Gastroesophageal sphincter (tissue), 4 donors: Measurements from ENCODE around the gene KRT222. TPM values are rescaled to one million over a fixed set of nuclear protein-coding genes. Genes with fewer than 3 reads are reported as not detected.

Experiments
- ATAC-seq: fragments of 150-250 bp; one replicate; pipeline ENCODE4 v1.9.1; 2016; ENCODE audit warnings: mild to moderate bottlenecking, moderate library complexity
- H3K27ac ChIP-seq, 4 donors: fragments of 200-600 bp; sonication (generic) in 3 of 4; 1 replicate in 3 of 4; 2 replicates in 1 of 4; pipeline ENCODE4 v1.5.1; 2016 to 2019
- H3K27me3 ChIP-seq: fragments of 200-600 bp; sonication (generic); one replicate; pipeline ENCODE4 v1.5.1; 2019
- H3K36me3 ChIP-seq, 2 donors: fragments of 200-600 bp; sonication (generic); one replicate each; pipeline ENCODE4 v1.5.1; 2019; ENCODE audit warnings: control low read depth in 1 of 2
- H3K4me1 ChIP-seq, 3 donors: fragments of 200-600 bp; sonication (generic); 1 replicate in 2 of 3; 2 replicates in 1 of 3; pipeline ENCODE4 v1.5.1; 2016 to 2019; ENCODE audit warnings: control low read depth in 2 of 3
- H3K4me3 ChIP-seq, 2 donors: fragments of 200-600 bp; sonication (generic); one replicate each; pipeline ENCODE4 v1.5.1; 2019; ENCODE audit warnings: mild to moderate bottlenecking in 1 of 2, moderate library complexity in 1 of 2
- H3K9me3 ChIP-seq, 3 donors: fragments of 200-600 bp; sonication (generic); one replicate each; pipeline ENCODE4 v1.5.1; 2017 to 2019; ENCODE audit warnings: control low read depth in 2 of 3
- CTCF ChIP-seq, 4 experiments: fragments of 200-600 bp in 2 of 4; fragments of 450-650 bp in 2 of 4; sonication (generic) in 1 of 4; IDR thresholded peaks; one replicate each; pipeline ENCODE4 v1.5.1; 2017 to 2019; ENCODE audit warnings: antibody characterized with exemption in 4 of 4, mild to moderate bottlenecking in 2 of 4, moderate library complexity in 2 of 4
- EP300 ChIP-seq: sonication (generic); formaldehyde crosslinking; IDR thresholded peaks from one replicate; pipeline ENCODE4 v1.6.1; 2017; ENCODE audit warnings: antibody characterized with exemption, mild to moderate bottlenecking
- POLR2A ChIP-seq, 2 donors: fragments of 450-650 bp; IDR thresholded peaks; one replicate each; pipeline ENCODE4 v1.6.1; 2017; ENCODE audit warnings: antibody characterized with exemption in 2 of 2, mild to moderate bottlenecking in 2 of 2, moderate library complexity in 1 of 2
- POLR2AphosphoS5 ChIP-seq: sonication (generic); formaldehyde crosslinking; IDR thresholded peaks from one replicate; pipeline ENCODE4 v1.6.1; 2017; ENCODE audit warnings: antibody characterized with exemption
- WGBS, 2 donors: methylation state at CpG; one replicate each; pipeline ENCODE4 v1.1.5; 2018; ENCODE audit warnings: low coverage in 1 of 2; 5-methylcytosine and 5-hydroxymethylcytosine counted together
- total RNA-seq, 4 donors: library from RNA; depleted of rRNA; stranded (reverse); fragments of >200 nt; gene quantifications; one replicate each; pipeline ENCODE4 v1.1.0, GENCODE V29; 2016

KRT222 gene
- total RNA-seq, 4 donors from 2014 or later = 0.94 to 17.8 (median 1.8) TPM

- TF ChIP-seq POLR2A (IDR thresholded peaks at IDR 0.05) = no peak
- no peak for TF ChIP-seq POLR2AphosphoS5
- TF ChIP-seq EP300 = no peak
- no peak for ATAC-seq
- no peaks in the 10 kb centered on the region for H3K36me3 ChIP-seq
- 91% methylated on average over 7 of the region's 13 CpGs; no CpG with 5 or more reads in 1 of the 2 donors for WGBS, 2 donors
- no peak overlapping the region for H3K27ac ChIP-seq
- H3K9me3 ChIP-seq = no peaks in the 10 kb centered on the region
- H3K4me3 ChIP-seq = no peak overlapping the region
- H3K4me1 ChIP-seq = peaks cover 0 to 21% (median 0%) of the 10 kb centered on the region in 3 donors
- H3K27me3 ChIP-seq = peaks cover 60% of the 10 kb centered on the region
These were observed 50.4 kb downstream of the KRT222 start for GRCh38 chr17:40614431-40615067.

- TF ChIP-seq POLR2AphosphoS5 = no peak
- TF ChIP-seq CTCF (IDR thresholded peaks at IDR 0.05) = no peak
- TF ChIP-seq POLR2A (IDR thresholded peaks at IDR 0.05) = no peak
- no peak for TF ChIP-seq EP300
- 85 to 89% methylated on average over 5 of the region's 5 CpGs for WGBS, 2 donors
These were observed 51.4 kb downstream of the KRT222 start for GRCh38 chr17:40613467-40614154.

GRCh38 chr17:40612599-40613244 is 52.3 kb downstream of the KRT222 start:
- no peak for ATAC-seq
- 77 to 87% methylated on average over 3 to 5 of the region's 11 CpGs for whole genome bisulfite sequencing, 2 donors
- Histone ChIP-seq H3K4me3 (no peak overlapping the region), H3K27ac (no peak overlapping the region), H3K36me3 (no peaks in the 10 kb centered on the region), H3K9me3 (no peaks in the 10 kb centered on the region), H3K4me1 (peaks cover 0 to 11% (median 0%) of the 10 kb centered on the region in 3 donors), H3K27me3 (peaks cover 44% of the 10 kb centered on the region)
- no peak for TF ChIP-seq POLR2AphosphoS5
- TF ChIP-seq CTCF (IDR thresholded peaks at IDR 0.05) = no peak
- TF ChIP-seq POLR2A (IDR thresholded peaks at IDR 0.05) = no peak
- no peak for TF ChIP-seq EP300

More at GRCh38 chr17:40613467-40614154, 51.4 kb downstream of the KRT222 start:
- peaks cover 53% of the 10 kb centered on the region for H3K27me3 ChIP-seq
- H3K9me3 ChIP-seq = no peaks in the 10 kb centered on the region
- ATAC-seq = no peak
- H3K36me3 ChIP-seq = no peaks in the 10 kb centered on the region
- H3K27ac ChIP-seq = no peak overlapping the region
- peaks cover 0 to 14% (median 0%) of the 10 kb centered on the region in 3 donors for H3K4me1 ChIP-seq
- H3K4me3 ChIP-seq = no peak overlapping the region

- Histone ChIP-seq H3K27me3 (peaks cover 36% of the 10 kb centered on the region), H3K4me1 (peaks cover 0 to 8% (median 0%) of the 10 kb centered on the region in 3 donors), H3K27ac (no peak overlapping the region), H3K9me3 (no peaks in the 10 kb centered on the region), H3K4me3 (no peak overlapping the region), H3K36me3 (no peaks in the 10 kb centered on the region)
- 66 to 71% methylated on average over 4 to 7 of the region's 7 CpGs for WGBS, 2 donors
- no peak for TF ChIP-seq POLR2A (IDR thresholded peaks at IDR 0.05)
- TF ChIP-seq POLR2AphosphoS5 = no peak
- no peak for TF ChIP-seq EP300
- no peak for TF ChIP-seq CTCF (IDR thresholded peaks at IDR 0.05)
- ATAC-seq = no peak
These were observed 53.0 kb downstream of the KRT222 start for GRCh38 chr17:40611840-40612474.

- WGBS, 2 donors = 53 to 67% methylated on average over 1 to 2 of the region's 2 CpGs
- no peak for ATAC-seq
- H3K4me1 ChIP-seq = peaks cover 0 to 5% (median 0%) of the 10 kb centered on the region in 3 donors
- no peaks in the 10 kb centered on the region for H3K36me3 ChIP-seq
- H3K4me3 ChIP-seq = no peak overlapping the region
- peaks cover 21% of the 10 kb centered on the region for H3K27me3 ChIP-seq
- H3K27ac ChIP-seq = no peak overlapping the region
- no peak for TF ChIP-seq CTCF (IDR thresholded peaks at IDR 0.05)
- TF ChIP-seq EP300 = no peak
- TF ChIP-seq POLR2A (IDR thresholded peaks at IDR 0.05) = no peak
- no peaks in the 10 kb centered on the region for H3K9me3 ChIP-seq
These were observed 54.6 kb downstream of the KRT222 start for GRCh38 chr17:40610359-40610758.
